GM18870 (cell line): Measurements from ENCODE around the gene NT5M.

Experiments used
- ATAC-seq: cut with Tn5 transposase; IDR thresholded peaks from one replicate; pipeline ENCODE4 v1.9.1; 2021; ENCODE audit warnings: moderate library complexity; ENCODE audit not compliant: unreplicated experiment

NT5M gene

DNA sequence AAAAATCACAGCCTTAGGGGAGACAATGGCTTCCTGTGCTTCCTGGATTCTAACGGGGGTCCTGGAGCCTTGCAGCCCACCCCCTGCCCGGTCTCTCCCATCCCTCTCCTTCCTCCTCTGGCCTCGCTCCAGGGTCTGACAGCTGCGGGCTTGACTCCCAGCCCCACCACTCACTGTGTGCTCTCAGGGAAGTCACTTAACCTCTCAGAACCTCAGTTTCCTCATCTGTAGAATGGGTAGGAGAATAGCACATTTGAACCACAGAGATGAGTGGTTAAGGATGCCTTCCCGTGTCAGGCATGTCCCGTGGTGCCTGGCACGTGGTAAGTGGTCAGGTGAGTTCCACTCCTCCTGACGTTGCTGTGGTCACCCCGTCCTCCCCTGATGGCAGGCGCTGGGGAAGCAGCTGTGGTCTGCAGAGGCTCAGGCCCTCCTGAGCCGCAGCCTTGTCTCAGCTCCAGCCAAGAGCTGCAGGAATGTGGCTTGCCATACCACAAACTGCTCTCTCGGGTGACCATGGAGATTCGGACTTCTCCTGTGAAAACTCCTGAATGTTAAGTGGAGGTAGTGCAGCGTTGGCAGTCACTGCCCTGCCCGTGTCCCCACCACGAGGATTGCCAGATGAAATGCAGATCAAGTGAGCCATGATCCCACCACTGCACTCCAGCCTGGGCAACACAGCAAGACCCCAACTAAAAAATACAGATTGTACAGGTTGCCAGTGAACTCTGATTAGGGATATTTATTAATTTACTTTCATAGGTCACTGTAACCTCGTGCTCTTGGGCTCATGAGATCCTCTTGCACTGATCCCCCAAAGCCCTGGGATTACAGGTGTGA is 85.7 kb downstream of the NT5M start:
- ATAC-seq: no peak

DNA sequence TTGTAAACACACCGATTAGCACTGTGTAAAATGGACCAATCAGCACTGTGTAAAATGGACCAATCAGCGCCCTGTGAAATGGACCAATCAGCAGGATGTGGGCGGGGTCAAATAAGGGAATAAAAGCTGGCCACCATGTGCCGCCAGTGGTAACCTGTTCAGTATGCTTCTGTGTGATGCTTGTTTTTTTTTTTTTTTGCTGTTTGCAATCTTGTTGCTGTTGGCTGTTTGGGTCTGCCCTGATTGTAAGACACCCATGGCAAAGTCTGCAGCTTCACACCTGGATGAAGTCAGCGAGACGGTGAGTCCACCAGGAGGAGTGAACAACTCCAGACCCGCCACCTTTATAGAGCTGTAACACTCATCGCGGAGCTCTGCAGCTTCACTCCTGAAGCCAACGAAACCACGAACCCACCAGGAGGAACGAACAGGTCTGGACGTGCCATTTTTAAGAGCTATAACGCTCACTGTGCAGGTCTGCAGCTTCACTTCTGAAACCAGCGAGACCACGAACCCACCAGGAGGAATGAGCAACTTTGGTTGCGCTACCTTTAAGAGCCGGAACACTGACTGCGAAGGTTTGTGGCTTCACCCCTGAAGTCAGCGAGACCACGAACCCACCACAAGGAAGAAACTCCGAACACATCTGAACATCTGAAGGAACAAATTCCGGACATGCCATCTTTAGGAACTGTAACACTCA is 88.6 kb downstream of the NT5M start:
- ATAC-seq: peak; percentile 53

- ATAC-seq: no peak
These were observed 90.8 kb downstream of the NT5M start for GRCh38 chr17:17393976-17394375.

- ATAC-seq: no peak
These were observed 91.3 kb downstream of the NT5M start for GRCh38 chr17:17394494-17394893.

DNA sequence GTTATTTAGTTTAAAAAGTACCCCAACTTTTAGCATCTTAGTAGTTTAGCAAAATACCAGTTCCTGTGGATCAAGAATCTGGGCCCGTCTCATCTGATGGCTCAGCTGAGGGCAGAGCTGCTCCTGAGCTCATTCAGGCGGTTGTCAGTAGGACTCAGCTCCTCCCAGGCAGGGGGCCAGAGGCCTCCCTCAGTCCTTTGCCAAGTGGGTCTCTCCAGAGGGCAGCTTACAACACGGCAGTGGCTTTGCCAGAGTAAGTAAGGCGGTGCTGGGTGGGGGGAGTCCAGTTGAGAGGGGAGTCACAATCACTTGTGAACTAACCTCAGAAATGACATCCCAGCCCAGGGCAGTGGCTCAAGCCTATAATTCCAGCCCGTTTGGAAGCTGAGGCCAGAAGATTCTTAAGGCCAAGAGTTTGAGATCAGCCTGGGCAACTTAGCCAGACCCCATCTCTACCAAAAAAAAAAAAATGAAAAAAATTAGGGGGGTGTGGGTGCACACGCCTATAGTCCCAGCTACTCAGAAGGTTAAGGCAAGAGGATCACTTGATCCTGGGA is 92.2 kb downstream of the NT5M start:
- no peak for ATAC-seq

GRCh38 chr17:17395885-17396284 is 92.7 kb downstream of the NT5M start:
- no peak for ATAC-seq
